CD14-positive monocyte (primary cell): ENCODE results near the gene CRIM1. TPM values are rescaled to one million over a fixed set of nuclear protein-coding genes. Genes with fewer than 3 reads are reported as not detected.

Source experiments
- DNase-seq, 3 donors: peaks; one replicate each; pipeline ENCODE4 v3.0.0-alpha.2; 2011 to 2022
- H2AFZ ChIP-seq: 2 replicates; pipeline ENCODE4 v1.6.0; 2012; ENCODE audit warnings: mild to moderate bottlenecking, low read depth, low read length, inconsistent platforms; ENCODE audit not compliant: insufficient read depth, poor library complexity, severe bottlenecking
- H3K27ac ChIP-seq, 2 donors: 1 replicate in 1 of 2; 2 replicates in 1 of 2; pipeline ENCODE4 v1.5.1; 2012 to 2013; ENCODE audit warnings: low read length in 2 of 2, control low read depth in 1 of 2, inconsistent platforms in 1 of 2, low read depth in 1 of 2, mild to moderate bottlenecking in 1 of 2
- H3K27me3 ChIP-seq, 2 donors: one replicate each; pipeline versions ENCODE4 v1.6.0 to v1.6.1; 2011 to 2013; ENCODE audit warnings: low read length in 2 of 2; ENCODE audit not compliant: control insufficient read depth in 2 of 2, insufficient read depth in 2 of 2
- H3K36me3 ChIP-seq, 2 donors: replicated peaks in 1 of 2; 1 replicate in 1 of 2; 2 replicates in 1 of 2; pipeline versions ENCODE4 v1.5.1 to v1.6.1; 2012 to 2013; ENCODE audit warnings: low read length in 2 of 2, control low read depth in 1 of 2, inconsistent platforms in 1 of 2, mild to moderate bottlenecking in 1 of 2; ENCODE audit not compliant: insufficient read depth in 2 of 2, control insufficient read depth in 1 of 2
- H3K4me1 ChIP-seq, 2 donors: 1 replicate in 1 of 2; 2 replicates in 1 of 2; pipeline versions ENCODE4 v1.5.1 to v1.6.1; 2012 to 2013; ENCODE audit warnings: low read length in 2 of 2, control low read depth in 1 of 2, inconsistent platforms in 1 of 2, mild to moderate bottlenecking in 1 of 2, moderate library complexity in 1 of 2; ENCODE audit not compliant: insufficient read depth in 2 of 2, control insufficient read depth in 1 of 2
- H3K4me2 ChIP-seq: replicated peaks from 2 replicates; pipeline ENCODE3; 2012; ENCODE audit warnings: low read length, moderate library complexity, mild to moderate bottlenecking; ENCODE audit not compliant: poor library complexity, severe bottlenecking; ENCODE audit errors: extremely low read depth
- H3K4me3 ChIP-seq, 3 experiments: fragments of 200-600 bp in 1 of 3; sonication (generic) in 1 of 3; replicated peaks in 1 of 3; 1 replicate in 2 of 3; 2 replicates in 1 of 3; pipeline ENCODE4 v1.5.1; 2011 to 2013; ENCODE audit warnings: low read length in 3 of 3, mild to moderate bottlenecking in 3 of 3, control low read depth in 2 of 3, low read depth in 2 of 3, inconsistent platforms in 1 of 3, moderate library complexity in 1 of 3
- H3K79me2 ChIP-seq: 2 replicates; pipeline ENCODE4 v1.6.0; 2012; ENCODE audit warnings: mild to moderate bottlenecking, control low read depth, inconsistent platforms, low read length, moderate library complexity; ENCODE audit not compliant: insufficient read depth
- H3K9ac ChIP-seq: 2 replicates; pipeline ENCODE4 v1.6.0; 2017; ENCODE audit warnings: low read length, mild to moderate bottlenecking; ENCODE audit not compliant: insufficient read depth, poor library complexity, severe bottlenecking
- H3K9me3 ChIP-seq, 2 donors: replicated peaks in 1 of 2; 1 replicate in 1 of 2; 2 replicates in 1 of 2; pipeline versions ENCODE4 v1.5.1 to v1.6.1; 2012 to 2013; ENCODE audit warnings: low read length in 2 of 2, control low read depth in 1 of 2; ENCODE audit not compliant: control insufficient read depth in 1 of 2, insufficient read depth in 1 of 2
- H4K20me1 ChIP-seq: 2 replicates; pipeline ENCODE4 v1.6.0; 2012; ENCODE audit warnings: mild to moderate bottlenecking, low read length, control low read depth, moderate library complexity; ENCODE audit not compliant: insufficient read depth
- H3K27ac Mint-ChIP-seq, 7 donors: one replicate each; pipeline ENCODE4 v1.8.0; 2020; ENCODE audit warnings: mild to moderate bottlenecking in 7 of 7, mixed read lengths in 7 of 7, moderate library complexity in 6 of 7, inconsistent platforms in 2 of 7
- H3K27me3 Mint-ChIP-seq, 3 donors: one replicate each; pipeline ENCODE4 v1.8.0; 2021 to 2022; ENCODE audit warnings: low read depth in 3 of 3, mild to moderate bottlenecking in 3 of 3, mixed read lengths in 3 of 3, moderate library complexity in 3 of 3, inconsistent platforms in 1 of 3
- H3K36me3 Mint-ChIP-seq, 2 donors: one replicate each; pipeline ENCODE4 v1.8.0; 2020; ENCODE audit warnings: mixed read lengths in 2 of 2, inconsistent platforms in 1 of 2, mild to moderate bottlenecking in 1 of 2
- H3K4me1 Mint-ChIP-seq: one replicate; pipeline ENCODE4 v1.8.0; 2020; ENCODE audit warnings: mild to moderate bottlenecking, mixed read lengths
- H3K4me3 Mint-ChIP-seq, 2 donors: one replicate each; pipeline ENCODE4 v1.8.0; 2020; ENCODE audit warnings: mild to moderate bottlenecking in 2 of 2, mixed read lengths in 2 of 2, moderate library complexity in 1 of 2
- H3K9me3 Mint-ChIP-seq, 7 donors: one replicate each; pipeline ENCODE4 v1.8.0; 2020 to 2022; ENCODE audit warnings: mixed read lengths in 7 of 7, mild to moderate bottlenecking in 6 of 7, moderate library complexity in 6 of 7, inconsistent platforms in 2 of 7
- CTCF ChIP-seq: fragments of 200-600 bp; IDR thresholded peaks from one replicate; pipeline ENCODE4 v1.8.0; 2022; ENCODE audit warnings: antibody characterized with exemption, mild to moderate bottlenecking
- WGBS: methylation state at CpG from one replicate; pipeline ENCODE4 v1.1.5; 2013; ENCODE audit warnings: missing lambda C conversion rate; ENCODE audit not compliant: insufficient coverage; 5-methylcytosine and 5-hydroxymethylcytosine counted together
- intact Hi-C, 2 donors: fragments of 100-400 bp; cut with micrococcal nuclease; formaldehyde crosslinking; loops; one replicate each; pipeline versions ENCODE4 v1.15.0 to v1.15.1; 2023
- polyA plus RNA-seq, 3 donors: library from polyadenylated mRNA; depleted of rRNA in 1 of 3; unstranded in 2 of 3; stranded (reverse) in 1 of 3; fragments of 300-500 nt in 2 of 3; fragments of >200 nt in 1 of 3; fragmentation: Illumina TruSeq in 2 of 3; gene quantifications; 1 replicate in 2 of 3; 2 replicates in 1 of 3; pipeline ENCODE4 v1.2.3, GENCODE V29; 2012 to 2021

Gene CRIM1
- polyA plus RNA-seq, 3 donors: 0.08 to 0.27 TPM; not detected in 1

- Histone ChIP-seq H3K4me3 (no peak overlapping the region), H3K36me3 (no peaks in the 10 kb centered on the region), H3K4me1 (no peaks in the 10 kb centered on the region), H4K20me1 (no peaks in the 10 kb centered on the region), H3K27me3 (no peaks in the 10 kb centered on the region), H3K4me2 (no peak overlapping the region), H3K79me2 (no peaks in the 10 kb centered on the region), H3K9ac (no peak overlapping the region), H2AFZ (no peak overlapping the region), H3K27ac (no peak overlapping the region), H3K9me3 (no peaks in the 10 kb centered on the region)
- peaks cover 0 to 3% (median 1%) of the 10 kb centered on the region in 3 donors for H3K27me3 Mint-ChIP-seq
- H3K9me3 Mint-ChIP-seq: no peaks in the 10 kb centered on the region
- no peaks in the 10 kb centered on the region for H3K36me3 Mint-ChIP-seq
- DNase-seq: no peak
- TF ChIP-seq CTCF: no peak
- no peak overlapping the region for H3K27ac Mint-ChIP-seq
- peaks cover 5% of the 10 kb centered on the region for H3K4me1 Mint-ChIP-seq
- H3K4me3 Mint-ChIP-seq: no peak overlapping the region
- intact Hi-C loops: no loop called here
- no CpG with 5 or more reads among the region's 2 CpGs for WGBS
Measured at GRCh38 chr2:36371928-36372391, 16.4 kb downstream of the CRIM1 start.

GRCh38 chr2:36373149-36373926, 17.8 kb downstream of the CRIM1 start:
- H3K9me3 Mint-ChIP-seq: no peaks in the 10 kb centered on the region
- no peak overlapping the region for H3K4me3 Mint-ChIP-seq
- H3K36me3 Mint-ChIP-seq: no peaks in the 10 kb centered on the region
- Histone ChIP-seq H3K4me3 (no peak overlapping the region), H3K79me2 (no peaks in the 10 kb centered on the region), H4K20me1 (no peaks in the 10 kb centered on the region), H3K27ac (no peak overlapping the region), H3K9me3 (no peaks in the 10 kb centered on the region), H3K9ac (no peak overlapping the region), H3K36me3 (no peaks in the 10 kb centered on the region), H3K4me1 (no peaks in the 10 kb centered on the region), H2AFZ (no peak overlapping the region), H3K27me3 (no peaks in the 10 kb centered on the region), H3K4me2 (no peak overlapping the region)
- WGBS: 90% methylated on average over 6 of the region's 8 CpGs
- no peak for TF ChIP-seq CTCF
- DNase-seq: no peak
- H3K27ac Mint-ChIP-seq: no peak overlapping the region
- intact Hi-C loops: no loop called here
- peaks cover 0 to 3% (median 1%) of the 10 kb centered on the region in 3 donors for H3K27me3 Mint-ChIP-seq
- H3K4me1 Mint-ChIP-seq: peaks cover 5% of the 10 kb centered on the region
